Natural killer cell (primary cell): ENCODE measurements around the gene CLEC10A. TPM values are rescaled to one million over a fixed set of nuclear protein-coding genes. Genes with fewer than 3 reads are reported as not detected.

Experiments used
- ATAC-seq, 3 donors: fragments of 150-1000 bp in 2 of 3; fragments of 200-7000 bp in 1 of 3; cut with Tn5 transposase; 1 replicate in 1 of 3; 2 replicates in 2 of 3; pipeline ENCODE4 v1.10.0; 2021; ENCODE audit warnings: mild to moderate bottlenecking in 2 of 3, moderate library complexity in 2 of 3
- DNase-seq, 2 donors: peaks; one replicate each; pipeline versions ENCODE4 v3.0.0 to v3.0.0-alpha.2; 2013 to 2021; ENCODE audit warnings: mixed read lengths in 1 of 2
- H3K27ac ChIP-seq: one replicate; pipeline ENCODE4 v1.5.1; 2013; ENCODE audit warnings: mild to moderate bottlenecking, low read length
- H3K27me3 ChIP-seq: one replicate; pipeline ENCODE4 v1.6.1; 2013; ENCODE audit warnings: low read length; ENCODE audit not compliant: control insufficient read depth, insufficient read depth
- H3K36me3 ChIP-seq: one replicate; pipeline ENCODE4 v1.6.1; 2013; ENCODE audit warnings: low read length; ENCODE audit not compliant: control insufficient read depth, insufficient read depth
- H3K4me1 ChIP-seq: one replicate; pipeline ENCODE4 v1.6.1; 2013; ENCODE audit warnings: low read length; ENCODE audit not compliant: control insufficient read depth, insufficient read depth
- H3K4me3 ChIP-seq: one replicate; pipeline ENCODE4 v1.5.1; 2013; ENCODE audit warnings: low read length
- H3K9me3 ChIP-seq: one replicate; pipeline ENCODE4 v1.6.1; 2013; ENCODE audit warnings: low read length; ENCODE audit not compliant: control insufficient read depth, insufficient read depth
- H3K27ac Mint-ChIP-seq, 2 donors: one replicate each; pipeline ENCODE4 v1.8.0; 2022; ENCODE audit warnings: mild to moderate bottlenecking in 2 of 2, mixed read lengths in 2 of 2, moderate library complexity in 1 of 2
- H3K27me3 Mint-ChIP-seq, 2 donors: one replicate each; pipeline ENCODE4 v1.8.0; 2022; ENCODE audit warnings: low read depth in 2 of 2, mixed read lengths in 2 of 2
- H3K36me3 Mint-ChIP-seq: one replicate; pipeline ENCODE4 v1.8.0; 2022; ENCODE audit warnings: mixed read lengths
- H3K4me1 Mint-ChIP-seq, 2 donors: one replicate each; pipeline ENCODE4 v1.8.0; 2022; ENCODE audit warnings: mixed read lengths in 2 of 2
- H3K4me3 Mint-ChIP-seq: one replicate; pipeline ENCODE4 v1.8.0; 2022; ENCODE audit warnings: mild to moderate bottlenecking, moderate library complexity, mixed read lengths
- H3K9me3 Mint-ChIP-seq, 2 donors: one replicate each; pipeline ENCODE4 v1.8.0; 2022; ENCODE audit warnings: mixed read lengths in 2 of 2
- CTCF ChIP-seq: fragments of 200-600 bp; IDR thresholded peaks from one replicate; pipeline ENCODE4 v1.8.0; 2022; ENCODE audit warnings: antibody characterized with exemption
- WGBS: methylation state at CpG from one replicate; pipeline ENCODE4 v1.1.7; 2013; ENCODE audit warnings: missing lambda C conversion rate; ENCODE audit not compliant: insufficient coverage; 5-methylcytosine and 5-hydroxymethylcytosine counted together
- intact Hi-C: fragments of 100-400 bp; cut with micrococcal nuclease; formaldehyde crosslinking; loops from one replicate; pipeline ENCODE4 v1.14.2; 2022
- total RNA-seq, 4 donors: library from RNA; stranded (reverse); fragments of 120-200 nt in 1 of 4; gene quantifications; one replicate each; pipeline versions ENCODE4 v1.2.3 to v1.2.4, GENCODE V29; 2013 to 2022

Gene CLEC10A
- total RNA-seq, 3 donors from 2014 or later (not counting 1 experiment from before 2014, with no cell fraction given) = 0.54 to 2.2 (median 1.8) TPM

GRCh38 chr17:7120123-7120522 lies 40.1 kb upstream of the CLEC10A start:
- no peak for TF ChIP-seq CTCF
- ATAC-seq = no peak
- H3K4me3 Mint-ChIP-seq = no peak overlapping the region
- intact Hi-C loops = no loop called here
- H3K27me3 Mint-ChIP-seq = peaks cover 17 to 22% of the 10 kb centered on the region in 2 donors
- no peaks in the 10 kb centered on the region for H3K36me3 ChIP-seq
- no peaks in the 10 kb centered on the region for H3K27me3 ChIP-seq
- H3K4me1 Mint-ChIP-seq = peaks cover 0 to under 1% of the 10 kb centered on the region in 2 donors
- H3K4me3 ChIP-seq = no peak overlapping the region
- H3K4me1 ChIP-seq = peaks cover 11% of the 10 kb centered on the region
- 79% methylated on average over 2 of the region's 2 CpGs for WGBS
- no peaks in the 10 kb centered on the region for H3K9me3 ChIP-seq
- H3K27ac Mint-ChIP-seq = no peak overlapping the region
- H3K27ac ChIP-seq = no peak overlapping the region
- H3K9me3 Mint-ChIP-seq = no peaks in the 10 kb centered on the region
- DNase-seq = no peak
- H3K36me3 Mint-ChIP-seq = no peaks in the 10 kb centered on the region

- Mint-ChIP-seq H3K27ac (no peak overlapping the region), H3K4me3 (no peak overlapping the region), H3K27me3 (peaks cover 17 to 22% of the 10 kb centered on the region in 2 donors), H3K9me3 (no peaks in the 10 kb centered on the region), H3K36me3 (no peaks in the 10 kb centered on the region), H3K4me1 (peaks cover 0 to 4% of the 10 kb centered on the region in 2 donors)
- Histone ChIP-seq H3K27me3 (no peaks in the 10 kb centered on the region), H3K4me1 (peaks cover 19% of the 10 kb centered on the region), H3K27ac (no peak overlapping the region), H3K36me3 (no peaks in the 10 kb centered on the region), H3K4me3 (no peak overlapping the region), H3K9me3 (no peaks in the 10 kb centered on the region)
- no peak for TF ChIP-seq CTCF
- WGBS = 80% methylated on average over 11 of the region's 11 CpGs
- DNase-seq (no peak), ATAC-seq (no peak)
- intact Hi-C loops = no loop called here
Measured at GRCh38 chr17:7119314-7119713, 39.3 kb upstream of the CLEC10A start.

- DNase-seq (no peak), ATAC-seq (peak in 2 of 3 donors; percentile 26 to 36)
- H3K9me3 ChIP-seq = no peaks in the 10 kb centered on the region
- Mint-ChIP-seq H3K4me3 (no peak overlapping the region), H3K4me1 (peaks cover 7 to 12% of the 10 kb centered on the region in 2 donors), H3K9me3 (no peaks in the 10 kb centered on the region), H3K27me3 (peaks cover 5 to 9% of the 10 kb centered on the region in 2 donors), H3K36me3 (no peaks in the 10 kb centered on the region), H3K27ac (no peak overlapping the region)
- H3K27ac ChIP-seq = no peak overlapping the region
- no peak for TF ChIP-seq CTCF
- H3K27me3 ChIP-seq = no peaks in the 10 kb centered on the region
- intact Hi-C loops = no loop called here
- 43% methylated on average over 16 of the region's 19 CpGs for WGBS
- H3K4me1 ChIP-seq = peaks cover 21% of the 10 kb centered on the region
- no peaks in the 10 kb centered on the region for H3K36me3 ChIP-seq
- no peak overlapping the region for H3K4me3 ChIP-seq
Measured at GRCh38 chr17:7114875-7115614, 35.0 kb upstream of the CLEC10A start.
